IPS-NIHi7 (cell line): ENCODE results near the gene RASGRP3.
"Not testable (repeated sequence)": the region's sequence is repeated elsewhere in the genome, so short reads cannot be mapped to it uniquely, and the experiment has no call there.

Experiments
- DNase-seq: peaks from one replicate; pipeline ENCODE4 v3.0.0; 2012; ENCODE audit warnings: mixed read lengths; ENCODE audit errors: extremely low spot score

RASGRP3 gene

GRCh38 chr2:33457556-33458247, 18.7 kb upstream of the RASGRP3 start:
- DNase-seq, result no peak

- no peak for DNase-seq
Measured at GRCh38 chr2:33458248-33458819, 18.1 kb upstream of the RASGRP3 start.

- no peak for DNase-seq
Measured at GRCh38 chr2:33459745-33460144, 16.7 kb upstream of the RASGRP3 start.

- DNase-seq, result not testable (repeated sequence)
Measured at GRCh38 chr2:33462512-33462911, 13.9 kb upstream of the RASGRP3 start.

- DNase-seq, result no peak
Measured at GRCh38 chr2:33467413-33467812, 9.0 kb upstream of the RASGRP3 start.

- no peak for DNase-seq
Measured at GRCh38 chr2:33469238-33469637, 7.2 kb upstream of the RASGRP3 start.

- DNase-seq, result peak; percentile 78
Measured at GRCh38 chr2:33475224-33476130, 972 bp upstream of the RASGRP3 start.

GRCh38 chr2:33476793-33477190, 343 bp downstream of the RASGRP3 start:
- DNase-seq, result no peak

GRCh38 chr2:33477473-33478468, 1.3 kb downstream of the RASGRP3 start:
- DNase-seq, result no peak

- DNase-seq, result no peak
Measured at GRCh38 chr2:33478968-33479731, 2.7 kb downstream of the RASGRP3 start.

GRCh38 chr2:33482518-33482917, 6.1 kb downstream of the RASGRP3 start:
- no peak for DNase-seq

GRCh38 chr2:33484042-33484621, 7.7 kb downstream of the RASGRP3 start:
- DNase-seq, result no peak

- DNase-seq, result no peak
Measured at GRCh38 chr2:33485051-33485450, 8.6 kb downstream of the RASGRP3 start.

GRCh38 chr2:33486544-33486943, 10.1 kb downstream of the RASGRP3 start:
- DNase-seq, result no peak

- no peak for DNase-seq
Measured at GRCh38 chr2:33488178-33488690, 11.8 kb downstream of the RASGRP3 start.

GRCh38 chr2:33488715-33489540, 12.5 kb downstream of the RASGRP3 start:
- no peak for DNase-seq

GRCh38 chr2:33489835-33490431, 13.5 kb downstream of the RASGRP3 start:
- DNase-seq, result no peak

- peak; percentile 71 for DNase-seq
Measured at GRCh38 chr2:33491441-33492084, 15.1 kb downstream of the RASGRP3 start.
